Measurements from ENCODE around the gene SLC41A3.

The SLC41A3 gene

DNA sequence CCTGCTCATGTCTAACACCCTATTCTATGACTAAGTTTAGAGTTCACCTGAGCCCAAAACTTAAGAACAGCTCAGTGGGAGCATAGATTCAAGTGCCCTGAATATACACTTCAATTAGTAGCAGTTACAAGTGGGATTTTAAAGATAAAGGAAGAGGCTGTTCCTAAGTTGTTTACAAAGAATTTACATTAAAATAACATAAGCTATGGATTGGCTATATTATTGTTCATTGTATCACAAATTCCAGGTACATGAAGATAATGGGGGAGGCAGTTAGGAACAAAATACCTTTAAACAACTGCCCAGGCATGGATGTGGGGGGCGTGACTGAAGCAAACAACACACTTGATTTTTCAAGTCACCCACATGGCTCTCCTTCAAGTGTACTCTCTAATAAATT, 62.2 kb downstream of the SLC41A3 start:
- TF ChIP-seq, protein P1, sequence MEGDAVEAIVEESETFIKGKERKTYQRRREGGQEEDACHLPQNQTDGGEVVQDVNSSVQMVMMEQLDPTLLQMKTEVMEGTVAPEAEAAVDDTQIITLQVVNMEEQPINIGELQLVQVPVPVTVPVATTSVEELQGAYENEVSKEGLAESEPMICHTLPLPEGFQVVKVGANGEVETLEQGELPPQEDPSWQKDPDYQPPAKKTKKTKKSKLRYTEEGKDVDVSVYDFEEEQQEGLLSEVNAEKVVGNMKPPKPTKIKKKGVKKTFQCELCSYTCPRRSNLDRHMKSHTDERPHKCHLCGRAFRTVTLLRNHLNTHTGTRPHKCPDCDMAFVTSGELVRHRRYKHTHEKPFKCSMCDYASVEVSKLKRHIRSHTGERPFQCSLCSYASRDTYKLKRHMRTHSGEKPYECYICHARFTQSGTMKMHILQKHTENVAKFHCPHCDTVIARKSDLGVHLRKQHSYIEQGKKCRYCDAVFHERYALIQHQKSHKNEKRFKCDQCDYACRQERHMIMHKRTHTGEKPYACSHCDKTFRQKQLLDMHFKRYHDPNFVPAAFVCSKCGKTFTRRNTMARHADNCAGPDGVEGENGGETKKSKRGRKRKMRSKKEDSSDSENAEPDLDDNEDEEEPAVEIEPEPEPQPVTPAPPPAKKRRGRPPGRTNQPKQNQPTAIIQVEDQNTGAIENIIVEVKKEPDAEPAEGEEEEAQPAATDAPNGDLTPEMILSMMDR (IDR thresholded peaks at IDR 0.05; ENCODE audit: insufficient read depth, low read length, missing control alignments): no peak
- ChIA-PET CTCF (no interaction called here), POLR2A (no interaction called here)
- DNase-seq (ENCODE audit: low read depth, low spot score): no peak
- H3K4me3 ChIP-seq (ENCODE audit: low read depth, low read length): no peak overlapping the region

DNA sequence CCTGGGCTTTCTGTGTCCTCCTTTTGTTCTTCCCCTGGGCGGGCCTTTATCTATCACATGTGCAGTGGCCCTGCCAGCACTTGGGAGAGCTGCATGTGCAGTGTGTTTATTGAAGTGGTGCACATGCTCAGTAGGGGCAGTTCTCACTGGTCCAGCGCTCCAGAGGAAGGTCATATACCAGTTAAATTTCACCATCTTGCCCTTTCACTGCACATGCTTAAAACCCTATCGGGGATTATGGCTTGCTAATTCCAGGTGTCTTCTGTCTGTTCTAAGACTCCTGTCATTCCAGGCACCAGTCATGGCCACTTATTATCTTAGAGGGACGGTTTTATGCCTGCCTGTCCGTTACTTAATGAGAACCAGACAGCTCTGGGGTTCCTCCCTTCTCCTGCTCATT, 62.7 kb downstream of the SLC41A3 start:
- H3K4me3 ChIP-seq (ENCODE audit: low read depth, low read length): no peak overlapping the region
- DNase-seq (ENCODE audit: low read depth, low spot score): no peak
- POLR2A ChIA-PET: no interaction called here
- CTCF ChIA-PET: no interaction called here
- TF ChIP-seq, protein P1 (IDR thresholded peaks at IDR 0.05; ENCODE audit: insufficient read depth, low read length, missing control alignments): no peak

DNA sequence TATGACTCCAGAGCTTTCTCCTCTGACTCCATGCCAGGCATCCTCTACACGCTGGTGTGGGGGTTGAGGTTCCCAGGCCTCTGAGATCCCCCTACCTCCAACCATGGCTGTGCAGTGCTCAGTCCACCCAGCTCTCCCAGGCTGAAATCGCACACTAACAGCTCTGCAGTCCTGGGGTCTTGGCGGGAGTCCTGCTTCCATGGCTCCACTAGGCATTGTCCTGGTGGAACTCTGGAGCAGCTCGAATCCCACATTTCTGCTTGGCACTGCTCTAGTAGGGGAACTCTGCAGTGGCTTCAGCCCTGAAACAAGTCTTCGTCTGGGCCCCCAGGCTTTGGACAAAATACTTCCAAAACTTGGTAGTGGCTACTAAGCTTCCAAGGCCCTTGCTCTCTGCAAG, 64.2 kb downstream of the SLC41A3 start:
- no peak for DNase-seq (ENCODE audit: low read depth, low spot score)

DNA sequence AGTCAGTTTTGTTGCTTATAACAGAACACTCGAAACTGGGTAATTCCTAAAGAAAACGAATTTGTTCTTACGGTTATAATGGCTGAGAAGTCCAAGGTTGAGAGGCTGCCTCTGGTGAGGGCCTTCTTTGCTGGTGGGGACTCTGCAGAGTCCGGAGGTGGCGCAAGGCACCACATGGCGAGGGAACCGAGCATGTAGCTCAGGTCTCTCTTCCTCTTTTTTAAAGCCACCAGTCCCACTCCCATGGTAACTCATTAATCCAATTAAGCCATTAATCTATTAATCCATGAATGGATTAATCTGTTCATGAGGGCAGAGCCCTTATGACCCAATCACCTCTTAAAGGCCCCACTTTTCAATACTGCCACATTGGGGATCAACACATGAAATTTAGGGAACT, 64.9 kb downstream of the SLC41A3 start:
- H3K4me3 ChIP-seq (ENCODE audit: low read depth, low read length): no peak overlapping the region
- TF ChIP-seq, protein P1 (IDR thresholded peaks at IDR 0.05; ENCODE audit: insufficient read depth, low read length, missing control alignments): no peak
- DNase-seq (ENCODE audit: low read depth, low spot score): no peak
- CTCF ChIA-PET: interaction anchor here (0.9 to 1.3 kb wide), 2 partner anchors 14 to 21 kb away, joined by 3 to 4 read pairs; no protein-coding TSS in a partner anchor
- POLR2A ChIA-PET: no interaction called here

More for the DNA sequence above, 64.2 kb downstream of the SLC41A3 start:
- CTCF ChIA-PET: interaction anchor here (0.9 to 1.3 kb wide), 2 partner anchors 13 to 21 kb away, joined by 3 to 4 read pairs; no protein-coding TSS in a partner anchor
- TF ChIP-seq, protein P1 (IDR thresholded peaks at IDR 0.05; ENCODE audit: insufficient read depth, low read length, missing control alignments): no peak
- no peak overlapping the region for H3K4me3 ChIP-seq (ENCODE audit: low read depth, low read length)
- POLR2A ChIA-PET: no interaction called here

DNA sequence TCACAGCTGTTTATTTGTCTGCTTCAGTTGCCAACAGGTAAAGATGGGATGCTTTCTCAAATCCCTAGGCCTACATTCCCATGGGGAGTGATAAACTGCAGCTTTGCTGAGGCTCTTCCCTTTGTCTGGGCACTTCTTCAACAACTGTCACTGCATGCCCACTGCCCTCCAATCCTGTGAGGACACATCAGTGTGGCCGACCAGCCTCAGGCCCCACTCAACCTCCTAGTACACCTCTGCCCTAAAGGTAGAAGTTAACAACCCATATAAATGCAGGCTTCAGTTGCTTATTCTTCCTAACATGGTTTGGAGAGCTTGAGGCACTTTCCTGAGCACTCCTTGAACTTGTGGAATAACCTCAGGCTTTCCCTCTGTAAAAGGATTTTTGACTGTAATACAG, 65.4 kb downstream of the SLC41A3 start:
- POLR2A ChIA-PET: no interaction called here
- CTCF ChIA-PET: interaction anchor here (1.3 kb wide), 1 partner anchor 20 kb away, joined by 3 read pairs; no protein-coding TSS in a partner anchor
- TF ChIP-seq, protein P1 (IDR thresholded peaks at IDR 0.05; ENCODE audit: insufficient read depth, low read length, missing control alignments): no peak
- no peak overlapping the region for H3K4me3 ChIP-seq (ENCODE audit: low read depth, low read length)
- DNase-seq (ENCODE audit: low read depth, low spot score): no peak

DNA sequence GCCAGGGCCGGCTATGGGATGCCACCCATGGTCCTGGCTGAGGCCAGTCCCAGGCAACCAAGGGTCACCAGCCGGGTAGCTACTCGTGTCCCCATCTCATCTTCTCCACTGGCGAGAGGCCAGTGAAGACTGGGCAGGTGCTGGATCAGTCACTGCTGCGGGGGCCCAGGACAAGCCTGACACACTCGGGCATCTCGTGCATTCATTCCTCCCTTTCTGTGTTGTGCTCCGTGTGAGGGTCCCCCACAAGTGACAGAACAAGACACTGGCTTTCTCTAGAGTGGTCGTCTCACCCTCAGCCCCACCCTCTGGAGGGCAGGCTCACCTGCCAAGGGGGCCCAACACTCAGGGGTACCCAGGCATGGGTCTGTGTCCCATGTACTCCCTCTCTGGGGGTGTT, 66.6 kb downstream of the SLC41A3 start:
- no peak overlapping the region for H3K4me3 ChIP-seq (ENCODE audit: low read depth, low read length)
- no peak for DNase-seq (ENCODE audit: low read depth, low spot score)
- POLR2A ChIA-PET: no interaction called here
- TF ChIP-seq, protein P1 (IDR thresholded peaks at IDR 0.05; ENCODE audit: insufficient read depth, low read length, missing control alignments): no peak
- CTCF ChIA-PET: interaction anchor here (1.0 kb wide), 1 partner anchor 46 kb away, joined by 3 read pairs; no protein-coding TSS in a partner anchor

Measured in AG04449 (cell line).